Vagina (tissue), 2 donors: ENCODE results near the gene MACROD2. TPM values are rescaled to one million over a fixed set of nuclear protein-coding genes. Genes with fewer than 3 reads are reported as not detected.

Source experiments
- DNase-seq, 2 donors: peaks; one replicate each; pipeline ENCODE4 v3.0.0-alpha.2; 2017; ENCODE audit errors: extremely low spot score in 2 of 2
- H3K27ac ChIP-seq: fragments of 200-600 bp; sonication (generic); one replicate; pipeline ENCODE4 v1.5.1; 2019
- H3K27me3 ChIP-seq: fragments of 200-600 bp; sonication (generic); one replicate; pipeline ENCODE4 v1.5.1; 2019
- H3K36me3 ChIP-seq, 2 donors: fragments of 200-600 bp; sonication (generic); one replicate each; pipeline ENCODE4 v1.5.1; 2017 to 2019
- H3K4me1 ChIP-seq: fragments of 200-600 bp; sonication (generic); one replicate; pipeline ENCODE4 v1.5.1; 2019
- H3K4me3 ChIP-seq, 2 donors: fragments of 200-600 bp; sonication (generic); 1 replicate in 1 of 2; 2 replicates in 1 of 2; pipeline ENCODE4 v1.5.1; 2016 to 2019
- H3K9me3 ChIP-seq: fragments of 200-600 bp; sonication (generic); one replicate; pipeline ENCODE4 v1.5.1; 2019
- CTCF ChIP-seq, 3 experiments: fragments of 450-650 bp in 2 of 3; fragments of 200-600 bp in 1 of 3; sonication (generic) in 1 of 3; IDR thresholded peaks; one replicate each; pipeline ENCODE4 v1.5.1; 2017 to 2019; ENCODE audit warnings: antibody characterized with exemption in 3 of 3, mild to moderate bottlenecking in 2 of 3, moderate library complexity in 2 of 3
- POLR2A ChIP-seq, 2 donors: fragments of 450-650 bp; IDR thresholded peaks; one replicate each; pipeline ENCODE4 v1.6.1; 2017; ENCODE audit warnings: antibody characterized with exemption in 2 of 2, mild to moderate bottlenecking in 2 of 2, moderate library complexity in 2 of 2
- POLR2AphosphoS5 ChIP-seq, 2 donors: sonication (generic); formaldehyde crosslinking; IDR thresholded peaks; one replicate each; pipeline ENCODE4 v1.9.0; 2017; ENCODE audit warnings: antibody characterized with exemption in 2 of 2, mild to moderate bottlenecking in 2 of 2, low read depth in 1 of 2; ENCODE audit not compliant: insufficient read depth in 1 of 2
- intact Hi-C: fragments of 100-400 bp; cut with DNase I; formaldehyde crosslinking; loops from one replicate; pipeline ENCODE4 v1.15.1; 2023
- total RNA-seq: library from RNA; depleted of rRNA; stranded (reverse); fragments of >200 nt; gene quantifications from one replicate; pipeline ENCODE4 v1.2.3, GENCODE V29; 2016

The MACROD2 gene
- total RNA-seq, 1 donor from 2014 or later = 12.5 TPM

GRCh38 chr20:15792855-15793254, 1797.5 kb downstream of the MACROD2 start:
- DNase-seq = no peak
- no peaks in the 10 kb centered on the region for H3K36me3 ChIP-seq
- no peak for TF ChIP-seq CTCF (IDR thresholded peaks at IDR 0.05)
- no peak for TF ChIP-seq POLR2AphosphoS5 (IDR thresholded peaks at IDR 0.05; ENCODE audit: insufficient read depth in 1 of 2, low read depth in 1 of 2)
- TF ChIP-seq POLR2A (IDR thresholded peaks at IDR 0.05) = no peak
- H3K4me1 ChIP-seq = no peaks in the 10 kb centered on the region
- intact Hi-C loops = no loop called here
- H3K27ac ChIP-seq = no peak overlapping the region
- H3K27me3 ChIP-seq = no peaks in the 10 kb centered on the region
- no peaks in the 10 kb centered on the region for H3K9me3 ChIP-seq
- H3K4me3 ChIP-seq = no peak overlapping the region

GRCh38 chr20:15794409-15794808, 1799.1 kb downstream of the MACROD2 start:
- Histone ChIP-seq H3K36me3 (no peaks in the 10 kb centered on the region), H3K27ac (no peak overlapping the region), H3K27me3 (no peaks in the 10 kb centered on the region), H3K4me3 (no peak overlapping the region), H3K4me1 (no peaks in the 10 kb centered on the region), H3K9me3 (no peaks in the 10 kb centered on the region)
- TF ChIP-seq CTCF (IDR thresholded peaks at IDR 0.05) (no peak), POLR2A (IDR thresholded peaks at IDR 0.05) (no peak), POLR2AphosphoS5 (IDR thresholded peaks at IDR 0.05; ENCODE audit: insufficient read depth in 1 of 2, low read depth in 1 of 2) (no peak)
- no peak for DNase-seq
- intact Hi-C loops = no loop called here

- Histone ChIP-seq H3K4me3 (no peak overlapping the region), H3K9me3 (no peaks in the 10 kb centered on the region), H3K36me3 (no peaks in the 10 kb centered on the region), H3K27me3 (no peaks in the 10 kb centered on the region), H3K4me1 (no peaks in the 10 kb centered on the region), H3K27ac (no peak overlapping the region)
- DNase-seq = no peak
- intact Hi-C loops = no loop called here
- TF ChIP-seq POLR2AphosphoS5 (IDR thresholded peaks at IDR 0.05; ENCODE audit: insufficient read depth in 1 of 2, low read depth in 1 of 2) = no peak
- no peak for TF ChIP-seq POLR2A (IDR thresholded peaks at IDR 0.05)
- TF ChIP-seq CTCF (IDR thresholded peaks at IDR 0.05) = no peak
Measured at GRCh38 chr20:15795305-15796019, 1800.1 kb downstream of the MACROD2 start.

- no peaks in the 10 kb centered on the region for H3K36me3 ChIP-seq
- no peak overlapping the region for H3K27ac ChIP-seq
- no peaks in the 10 kb centered on the region for H3K4me1 ChIP-seq
- no peaks in the 10 kb centered on the region for H3K9me3 ChIP-seq
- intact Hi-C loops = no loop called here
- no peaks in the 10 kb centered on the region for H3K27me3 ChIP-seq
- no peak for TF ChIP-seq CTCF (IDR thresholded peaks at IDR 0.05)
- TF ChIP-seq POLR2A (IDR thresholded peaks at IDR 0.05) = no peak
- no peak for TF ChIP-seq POLR2AphosphoS5 (IDR thresholded peaks at IDR 0.05; ENCODE audit: insufficient read depth in 1 of 2, low read depth in 1 of 2)
- no peak for DNase-seq
- no peak overlapping the region for H3K4me3 ChIP-seq
Measured at GRCh38 chr20:15799871-15800270, 1804.6 kb downstream of the MACROD2 start.

GRCh38 chr20:15802020-15802419, 1806.7 kb downstream of the MACROD2 start:
- DNase-seq = no peak
- H3K27me3 ChIP-seq = no peaks in the 10 kb centered on the region
- intact Hi-C loops = no loop called here
- no peaks in the 10 kb centered on the region for H3K4me1 ChIP-seq
- H3K36me3 ChIP-seq = no peaks in the 10 kb centered on the region
- TF ChIP-seq POLR2A (IDR thresholded peaks at IDR 0.05) = no peak
- no peak for TF ChIP-seq POLR2AphosphoS5 (IDR thresholded peaks at IDR 0.05; ENCODE audit: insufficient read depth in 1 of 2, low read depth in 1 of 2)
- no peak for TF ChIP-seq CTCF (IDR thresholded peaks at IDR 0.05)
- H3K4me3 ChIP-seq = no peak overlapping the region
- no peak overlapping the region for H3K27ac ChIP-seq
- no peaks in the 10 kb centered on the region for H3K9me3 ChIP-seq
